HFF-Myc (cell line): ENCODE results near the gene E2F3.

Source experiments
- DNase-seq: peaks from one replicate; pipeline ENCODE4 v3.0.0-alpha.2; 2011; ENCODE audit warnings: low read depth; ENCODE audit errors: extremely low read depth
- H3K4me3 ChIP-seq: replicated peaks from 2 replicates; pipeline ENCODE4 v1.5.1; 2011; ENCODE audit warnings: low read depth, mild to moderate bottlenecking, control low read depth, low read length
- TF ChIP-seq, protein P1 (sequence below): IDR thresholded peaks from 2 replicates; pipeline ENCODE4 v1.5.1; 2012; ENCODE audit warnings: mild to moderate bottlenecking, low read depth, low read length, control low read depth; ENCODE audit errors: missing control alignments

The E2F3 gene

DNA sequence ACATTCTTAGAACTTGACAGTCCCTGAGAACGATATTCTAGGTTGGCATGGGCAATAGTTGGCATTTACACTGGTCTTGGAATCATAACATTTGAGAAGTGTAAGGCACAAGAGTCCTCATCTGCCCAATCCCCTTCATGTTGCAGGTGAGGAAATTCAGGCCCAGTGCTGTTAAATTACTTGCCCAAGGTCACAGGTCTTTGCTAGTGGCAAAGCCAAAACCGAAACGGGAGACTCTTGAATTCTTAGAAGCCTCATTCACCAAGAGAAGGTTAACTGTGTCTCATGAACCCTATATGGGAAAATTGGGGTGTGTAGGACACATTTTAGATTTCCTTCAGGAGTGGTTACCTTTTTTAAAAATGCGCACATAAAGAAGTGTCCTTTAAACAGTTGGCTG lies 7.2 kb downstream of the E2F3 start:
- TF ChIP-seq, protein P1, sequence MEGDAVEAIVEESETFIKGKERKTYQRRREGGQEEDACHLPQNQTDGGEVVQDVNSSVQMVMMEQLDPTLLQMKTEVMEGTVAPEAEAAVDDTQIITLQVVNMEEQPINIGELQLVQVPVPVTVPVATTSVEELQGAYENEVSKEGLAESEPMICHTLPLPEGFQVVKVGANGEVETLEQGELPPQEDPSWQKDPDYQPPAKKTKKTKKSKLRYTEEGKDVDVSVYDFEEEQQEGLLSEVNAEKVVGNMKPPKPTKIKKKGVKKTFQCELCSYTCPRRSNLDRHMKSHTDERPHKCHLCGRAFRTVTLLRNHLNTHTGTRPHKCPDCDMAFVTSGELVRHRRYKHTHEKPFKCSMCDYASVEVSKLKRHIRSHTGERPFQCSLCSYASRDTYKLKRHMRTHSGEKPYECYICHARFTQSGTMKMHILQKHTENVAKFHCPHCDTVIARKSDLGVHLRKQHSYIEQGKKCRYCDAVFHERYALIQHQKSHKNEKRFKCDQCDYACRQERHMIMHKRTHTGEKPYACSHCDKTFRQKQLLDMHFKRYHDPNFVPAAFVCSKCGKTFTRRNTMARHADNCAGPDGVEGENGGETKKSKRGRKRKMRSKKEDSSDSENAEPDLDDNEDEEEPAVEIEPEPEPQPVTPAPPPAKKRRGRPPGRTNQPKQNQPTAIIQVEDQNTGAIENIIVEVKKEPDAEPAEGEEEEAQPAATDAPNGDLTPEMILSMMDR = no peak
- no peak for DNase-seq
- H3K4me3 ChIP-seq = no peak overlapping the region

DNA sequence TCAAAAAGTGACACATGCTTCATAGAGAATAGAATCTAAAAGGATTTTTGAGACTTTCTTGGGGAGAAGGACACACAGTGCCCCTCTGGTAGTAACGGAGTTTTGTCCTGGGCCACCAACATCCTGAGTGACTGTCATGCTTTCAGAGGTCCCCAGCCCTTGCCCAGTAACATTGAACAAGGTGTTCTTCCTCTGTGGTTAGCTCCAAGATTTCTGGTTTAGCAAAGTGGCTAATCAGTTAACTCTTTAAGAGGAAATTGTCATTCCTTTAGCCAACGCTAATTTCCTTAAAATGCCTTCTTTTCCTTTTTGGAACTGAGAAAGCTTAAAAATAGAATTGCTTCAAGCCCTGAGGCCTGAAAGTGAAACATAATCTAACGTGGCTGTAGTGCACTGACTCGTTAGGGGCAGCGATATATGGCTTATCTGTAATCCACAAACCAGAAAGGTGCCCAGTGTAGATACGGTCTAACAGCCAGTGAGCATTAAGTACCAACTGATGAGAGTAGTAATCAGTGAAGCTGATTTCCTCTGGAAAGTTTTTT lies 7.8 kb downstream of the E2F3 start:
- H3K4me3 ChIP-seq = no peak overlapping the region
- DNase-seq = no peak
- TF ChIP-seq, protein P1 = no peak

DNA sequence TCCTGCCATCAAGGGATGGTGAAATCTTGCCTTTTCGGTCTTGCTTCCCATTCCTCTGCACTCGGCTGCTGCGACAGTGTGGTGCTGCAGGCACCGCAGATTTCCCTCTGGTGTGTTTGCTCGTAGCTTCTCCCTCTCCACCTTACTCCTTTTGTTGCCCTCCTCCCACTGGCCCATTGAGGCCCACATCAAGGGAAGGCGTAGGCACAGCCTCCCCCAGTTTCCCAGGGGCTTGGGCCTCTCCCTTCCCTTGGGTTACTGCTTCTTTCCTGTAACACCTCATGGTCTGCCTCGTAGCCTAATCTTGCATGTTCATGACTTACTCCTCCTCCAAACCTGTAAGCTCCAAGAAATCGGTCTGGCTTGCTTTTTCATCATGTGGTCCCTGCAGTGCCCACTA lies 9.9 kb downstream of the E2F3 start:
- H3K4me3 ChIP-seq = no peak overlapping the region
- no peak for DNase-seq
- TF ChIP-seq, protein P1 = no peak

DNA sequence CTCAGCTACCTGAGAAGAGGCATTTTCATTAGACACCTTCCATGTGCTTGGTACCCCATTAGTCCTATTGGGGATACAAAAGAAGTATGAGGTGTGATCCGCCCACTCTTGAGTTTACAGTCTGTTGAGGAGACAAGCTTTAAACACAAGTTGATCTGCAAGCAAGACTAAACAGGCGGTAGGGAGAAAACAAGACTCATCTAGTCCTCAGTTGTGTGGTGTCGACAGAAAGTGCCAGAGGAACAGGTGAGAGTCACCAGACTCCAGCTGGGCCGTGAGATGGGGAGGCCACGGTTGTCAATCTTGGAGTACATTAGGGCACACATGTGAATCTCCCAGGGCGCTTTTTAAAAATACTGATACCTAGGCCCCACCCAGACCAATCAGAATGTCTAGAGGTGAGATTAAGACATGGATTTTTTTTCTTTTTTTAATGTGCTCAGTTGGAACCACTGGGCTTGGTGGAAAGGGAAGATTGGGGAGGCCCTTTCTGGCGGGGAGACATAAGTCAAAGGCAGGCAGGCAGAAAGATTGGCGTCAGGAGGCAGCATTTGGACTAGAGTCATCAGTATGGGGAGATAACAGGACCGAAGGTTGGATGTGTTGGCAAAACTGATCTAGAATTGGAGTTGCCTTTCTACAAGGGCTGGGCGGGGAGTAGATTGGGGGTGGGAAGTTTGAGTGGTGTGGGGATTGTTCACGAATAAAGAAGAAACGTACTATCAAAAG lies 10.4 kb downstream of the E2F3 start:
- TF ChIP-seq, protein P1 = no peak
- no peak for DNase-seq
- H3K4me3 ChIP-seq = no peak overlapping the region

DNA sequence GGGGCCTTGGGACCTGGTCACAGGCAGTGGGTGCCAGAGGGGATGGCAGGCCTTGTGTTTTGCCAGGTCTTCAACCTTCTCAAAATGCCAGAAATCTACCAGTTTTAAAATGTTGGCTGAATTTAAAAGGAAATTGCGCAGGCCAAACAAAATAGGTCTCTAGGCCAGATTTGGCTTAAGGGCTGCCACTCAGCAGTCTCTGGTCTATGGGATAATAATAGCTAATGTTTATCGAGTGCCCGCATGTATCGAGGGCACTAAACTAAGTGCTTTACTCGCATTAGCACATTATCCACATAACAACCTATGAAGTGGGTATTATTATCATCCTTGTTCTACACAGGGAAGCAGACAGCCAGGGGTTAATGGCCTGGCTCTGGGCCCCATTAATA lies 11.0 kb downstream of the E2F3 start:
- H3K4me3 ChIP-seq = no peak overlapping the region
- DNase-seq = no peak
- TF ChIP-seq, protein P1 = no peak

DNA sequence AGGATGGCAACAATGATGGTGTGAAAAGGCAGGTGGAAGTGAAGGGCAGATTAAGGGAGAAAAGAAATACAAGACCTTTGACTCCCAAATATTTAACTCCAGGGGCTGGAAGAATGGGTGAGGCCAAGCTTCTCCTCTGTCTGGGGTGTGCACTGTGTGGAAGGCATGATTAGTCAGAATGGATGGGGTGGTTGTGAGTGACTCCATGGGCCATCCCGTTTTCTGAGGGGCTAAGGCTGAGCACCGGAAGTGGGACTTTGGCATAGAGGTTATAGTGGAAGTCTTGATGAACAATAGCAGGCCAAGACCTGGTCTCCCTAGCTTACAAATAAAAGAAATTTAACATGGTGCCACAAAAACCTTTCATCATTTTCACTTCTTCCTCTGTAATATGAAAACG lies 12.1 kb downstream of the E2F3 start:
- DNase-seq = no peak
- TF ChIP-seq, protein P1 = no peak
- H3K4me3 ChIP-seq = no peak overlapping the region
